HG03520 (cell line): ENCODE measurements around the gene CSAG1.
"Not testable (repeated sequence)": the region's sequence is repeated elsewhere in the genome, so short reads cannot be mapped to it uniquely, and the experiment has no call there.

ENCODE experiments used
- ATAC-seq: cut with Tn5 transposase; IDR thresholded peaks from one replicate; pipeline ENCODE4 v1.9.1; 2021; ENCODE audit warnings: mild to moderate bottlenecking, moderate library complexity; ENCODE audit not compliant: unreplicated experiment

The CSAG1 gene

GRCh38 chrX:152700390-152700789 lies 33.1 kb downstream of the CSAG1 start:
- not testable (repeated sequence) for ATAC-seq

GRCh38 chrX:152697952-152698931 lies 35.3 kb downstream of the CSAG1 start, which contains the start of gene MAGEA3:
Gene MAGEA3 (plus strand): TSS chrX:152698794. CDS start chrX:152700833, 2,039 bp downstream.
- ATAC-seq = not testable (repeated sequence)

GRCh38 chrX:152681012-152681411 lies 52.5 kb downstream of the CSAG1 start:
- peak; percentile 78 for ATAC-seq
